HL-60 (cell line): Measurements from ENCODE around the gene NFASC.

Source experiments
- DNase-seq, 2 experiments: peaks; one replicate each; pipeline ENCODE4 v3.0.0-alpha.2; 2010 to 2020; ENCODE audit warnings: low read depth in 1 of 2, low spot score in 1 of 2
- H3K27ac ChIP-seq: fragments of 250-450 bp; sonication (Bioruptor Pico); replicated peaks from 2 replicates; pipeline ENCODE4 v1.5.1; 2020; ENCODE audit warnings: mild to moderate bottlenecking, moderate library complexity
- H3K27me3 ChIP-seq: fragments of 250-450 bp; sonication (Bioruptor Pico); 2 replicates; pipeline ENCODE4 v1.5.1; 2021; ENCODE audit warnings: mild to moderate bottlenecking, moderate library complexity; ENCODE audit not compliant: insufficient read depth, poor library complexity, severe bottlenecking
- H3K4me3 ChIP-seq: replicated peaks from 2 replicates; pipeline ENCODE4 v1.5.1; 2011; ENCODE audit warnings: mild to moderate bottlenecking, control low read depth, low read length; ENCODE audit not compliant: insufficient read depth
- CTCF ChIP-seq: IDR thresholded peaks from one replicate; pipeline ENCODE4 v1.5.1; 2011; ENCODE audit warnings: low read length, control low read depth, inconsistent platforms; ENCODE audit not compliant: insufficient read depth
- GABPA ChIP-seq: IDR thresholded peaks from 2 replicates; pipeline ENCODE4 v1.6.1; 2012; ENCODE audit warnings: low read depth
- POLR2AphosphoS5 ChIP-seq: IDR thresholded peaks from 2 replicates; pipeline ENCODE4 v1.6.1; 2012; ENCODE audit warnings: low read depth
- REST ChIP-seq: IDR thresholded peaks from 2 replicates; pipeline ENCODE4 v1.6.1; 2012; ENCODE audit warnings: low read depth; ENCODE audit not compliant: insufficient replicate concordance
- SPI1 ChIP-seq: IDR thresholded peaks from 2 replicates; pipeline ENCODE4 v1.6.1; 2012; ENCODE audit warnings: low read depth, mild to moderate bottlenecking, borderline replicate concordance

NFASC gene

GRCh38 chr1:204834752-204835151 is 35.9 kb upstream of the NFASC start:
- no peak for DNase-seq
- no peak overlapping the region for H3K4me3 ChIP-seq
- TF ChIP-seq REST = no peak
- no peak for TF ChIP-seq CTCF
- no peak for TF ChIP-seq SPI1
- no peak for TF ChIP-seq GABPA
- no peak for TF ChIP-seq POLR2AphosphoS5
- H3K27ac ChIP-seq = no peak overlapping the region
- H3K27me3 ChIP-seq = no peaks in the 10 kb centered on the region

GRCh38 chr1:204835737-204836136 is 34.9 kb upstream of the NFASC start:
- no peak for TF ChIP-seq POLR2AphosphoS5
- no peak for TF ChIP-seq REST
- no peak for TF ChIP-seq GABPA
- TF ChIP-seq CTCF = no peak
- TF ChIP-seq SPI1 = no peak
- Histone ChIP-seq H3K27me3 (no peaks in the 10 kb centered on the region), H3K4me3 (no peak overlapping the region), H3K27ac (no peak overlapping the region)
- DNase-seq = no peak

GRCh38 chr1:204836856-204837255 is 33.8 kb upstream of the NFASC start:
- no peak for TF ChIP-seq GABPA
- no peak for TF ChIP-seq REST
- no peak for TF ChIP-seq SPI1
- no peak for TF ChIP-seq CTCF
- no peak for TF ChIP-seq POLR2AphosphoS5
- H3K4me3 ChIP-seq = no peak overlapping the region
- H3K27ac ChIP-seq = no peak overlapping the region
- DNase-seq = no peak
- H3K27me3 ChIP-seq = no peaks in the 10 kb centered on the region
